AG04450 (cell line): ENCODE measurements around the gene MLX. TPM values are rescaled to one million over a fixed set of nuclear protein-coding genes. Genes with fewer than 3 reads are reported as not detected.

Experiments
- CTCF ChIA-PET: fragments of 300-600, 350-600 bp; formaldehyde crosslinking; extraction: SDS; loops from one replicate; lab custom pipeline; 2022; ENCODE audit warnings: antibody characterized with exemption, inconsistent platforms; lab: Charles Lee
- POLR2A ChIA-PET: fragments of 350-600 bp; formaldehyde crosslinking; extraction: SDS; loops from one replicate; lab custom pipeline; 2021; ENCODE audit warnings: antibody characterized with exemption, inconsistent platforms; lab: Yijun Ruan, JAX
- DNase-seq: peaks from one replicate; pipeline ENCODE4 v3.0.0-alpha.2; 2011; ENCODE audit warnings: low read depth, low spot score
- H3K27ac ChIP-seq: one replicate; pipeline ENCODE4 v1.5.1; 2012; ENCODE audit warnings: low read depth, low read length, control low read depth
- H3K27me3 ChIP-seq: one replicate; pipeline ENCODE4 v1.6.0; 2012; ENCODE audit warnings: low read length; ENCODE audit not compliant: control insufficient read depth, insufficient read depth
- H3K4me3 ChIP-seq: 2 replicates; pipeline ENCODE4 v1.5.1; 2011; ENCODE audit warnings: mild to moderate bottlenecking, low read depth, low read length, control low read depth
- H3K9me3 ChIP-seq: 2 replicates; pipeline ENCODE4 v1.5.1; 2012; ENCODE audit warnings: low read length; ENCODE audit not compliant: control insufficient read depth, insufficient read depth
- CTCF ChIP-seq: IDR thresholded peaks from 2 replicates; pipeline ENCODE4 v1.5.1; 2011; ENCODE audit warnings: low read depth, low read length, control low read depth, inconsistent platforms
- polyA plus RNA-seq: library from polyadenylated mRNA; depleted of rRNA; stranded (reverse); fragments of >200 nt; gene quantifications from 2 replicates; pipeline ENCODE4 v1.2.3, GENCODE V29; 2011

MLX gene
- polyA plus RNA-seq, 1 experiment, result 35.4 TPM

GRCh38 chr17:42529061-42529460, 37.8 kb upstream of the MLX start:
- DNase-seq, result no peak
- ChIA-PET POLR2A (no interaction called here), CTCF (interaction anchor here (0.5 kb wide), 1 partner anchor 114 kb away, joined by 3 read pairs; no protein-coding TSS in a partner anchor)
- no peak for TF ChIP-seq CTCF
- H3K27me3 ChIP-seq, result no peaks in the 10 kb centered on the region
- H3K4me3 ChIP-seq, result no peak overlapping the region
- H3K27ac ChIP-seq, result no peak overlapping the region
- H3K9me3 ChIP-seq, result no peaks in the 10 kb centered on the region

- Histone ChIP-seq H3K4me3 (no peak overlapping the region), H3K27ac (no peak overlapping the region), H3K27me3 (no peaks in the 10 kb centered on the region), H3K9me3 (no peaks in the 10 kb centered on the region)
- TF ChIP-seq CTCF, result no peak
- no peak for DNase-seq
- CTCF ChIA-PET, result interaction anchor here (0.9 kb wide), 1 partner anchor 209 kb away, joined by 4 read pairs; no protein-coding TSS in a partner anchor
- POLR2A ChIA-PET, result interaction anchor here (0.6 kb wide), 2 partner anchors 246 to 268 kb away, joined by 3 to 5 read pairs; no protein-coding TSS in a partner anchor
These were observed 35.9 kb upstream of the MLX start for GRCh38 chr17:42530952-42531454.

GRCh38 chr17:42531455-42532354, 35.2 kb upstream of the MLX start:
- H3K27me3 ChIP-seq, result no peaks in the 10 kb centered on the region
- no peaks in the 10 kb centered on the region for H3K9me3 ChIP-seq
- H3K27ac ChIP-seq, result no peak overlapping the region
- ChIA-PET POLR2A (no interaction called here), CTCF (interaction anchor here (0.6 to 0.8 kb wide), 2 partner anchors 14 to 50 kb away, joined by 3 read pairs; no protein-coding TSS in a partner anchor)
- DNase-seq, result no peak
- peak; percentile 36 for TF ChIP-seq CTCF
- H3K4me3 ChIP-seq, result peak overlapping the region; percentile 50

- ChIA-PET CTCF (interaction anchor here (0.6 to 1.8 kb wide), 2 partner anchors 18 to 312 kb away, joined by 3 to 6 read pairs; no protein-coding TSS in a partner anchor), POLR2A (interaction anchor here (0.5 to 2.2 kb wide), 9 partner anchors 8 to 486 kb away, joined by 3 to 17 read pairs (median 5); partner anchors contain the start of genes CAVIN1 and MLX)
- DNase-seq, result no peak
- H3K4me3 ChIP-seq, result peak overlapping the region; percentile 69
- no peaks in the 10 kb centered on the region for H3K27me3 ChIP-seq
- H3K27ac ChIP-seq, result peak overlapping the region; percentile 70
- no peak for TF ChIP-seq CTCF
- no peaks in the 10 kb centered on the region; the same call in 1 of the 2 replicates for H3K9me3 ChIP-seq
These were observed 31.5 kb upstream of the MLX start for GRCh38 chr17:42535155-42536047.
